Measurements from ENCODE around the gene PLCB1.

The PLCB1 gene

DNA sequence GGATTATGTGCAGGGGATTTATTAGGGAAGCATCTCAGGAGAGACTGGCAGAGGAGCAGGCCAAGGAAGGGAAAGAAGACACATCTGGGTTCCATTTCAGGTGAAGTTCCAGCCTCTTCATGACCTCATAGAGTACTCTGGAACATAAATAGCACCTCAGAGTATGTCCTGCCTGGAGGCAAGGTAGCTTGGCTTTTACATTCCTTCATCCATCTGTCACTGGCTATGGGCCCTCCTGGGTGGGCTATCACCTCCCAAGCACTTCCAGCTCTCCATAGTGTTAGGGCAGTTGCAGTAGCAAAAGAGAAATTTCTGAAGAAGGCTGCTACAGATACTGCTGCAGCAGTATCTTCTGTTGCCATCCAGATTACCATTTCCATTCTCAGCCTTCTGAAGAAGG is 116.0 kb downstream of the PLCB1 start:
- no peak for DNase-seq

DNA sequence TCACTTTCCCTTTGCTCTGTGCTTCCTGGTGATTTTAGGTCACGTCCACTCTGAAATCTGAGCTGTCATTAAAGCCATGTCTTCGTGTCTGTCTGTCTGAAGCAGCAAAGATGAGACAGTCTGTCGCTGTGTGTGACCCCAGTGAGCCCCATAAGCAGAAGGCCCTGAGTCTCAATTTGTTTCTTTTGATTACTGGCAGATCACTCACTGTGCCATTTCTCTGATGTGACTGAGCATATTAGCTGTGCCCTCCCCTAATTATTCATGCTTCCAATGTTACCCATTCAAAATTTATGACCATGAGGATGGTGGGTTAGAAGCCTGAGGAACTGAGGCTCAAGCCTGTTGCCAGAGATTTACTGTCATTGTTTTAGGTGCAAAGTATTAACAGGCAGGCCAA is 117.6 kb downstream of the PLCB1 start:
- no peak for DNase-seq

DNA sequence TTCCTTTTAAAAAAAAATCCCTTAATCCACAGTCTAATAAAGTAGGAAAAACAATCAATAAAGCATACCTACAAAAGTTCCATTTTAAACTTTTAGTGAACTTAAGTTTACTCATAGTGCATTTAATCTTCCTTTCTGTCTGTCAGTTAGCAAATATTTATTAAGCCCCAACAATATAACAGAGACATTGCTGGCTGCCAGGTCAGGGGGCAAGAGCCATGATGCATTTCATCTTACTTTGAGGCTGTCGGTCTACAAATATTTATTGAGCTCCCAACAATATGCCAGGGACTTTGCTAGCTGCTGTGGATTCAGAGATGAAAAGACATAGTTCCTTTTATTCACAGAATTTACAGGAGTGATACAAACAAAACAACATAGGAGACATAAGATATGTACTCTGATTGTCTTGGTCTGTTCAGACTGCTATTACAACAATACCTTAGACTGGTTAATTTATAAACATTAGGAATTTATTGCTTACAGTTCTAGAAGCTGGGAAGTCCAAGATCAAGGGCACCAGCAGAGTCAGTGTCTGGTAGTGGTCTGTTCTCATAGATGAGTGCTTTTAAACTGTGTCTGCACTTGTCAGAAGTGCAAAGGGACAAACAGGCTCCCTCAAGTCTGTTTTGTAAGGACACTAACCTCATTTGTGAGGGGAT is 118.6 kb downstream of the PLCB1 start:
- DNase-seq: no peak

DNA sequence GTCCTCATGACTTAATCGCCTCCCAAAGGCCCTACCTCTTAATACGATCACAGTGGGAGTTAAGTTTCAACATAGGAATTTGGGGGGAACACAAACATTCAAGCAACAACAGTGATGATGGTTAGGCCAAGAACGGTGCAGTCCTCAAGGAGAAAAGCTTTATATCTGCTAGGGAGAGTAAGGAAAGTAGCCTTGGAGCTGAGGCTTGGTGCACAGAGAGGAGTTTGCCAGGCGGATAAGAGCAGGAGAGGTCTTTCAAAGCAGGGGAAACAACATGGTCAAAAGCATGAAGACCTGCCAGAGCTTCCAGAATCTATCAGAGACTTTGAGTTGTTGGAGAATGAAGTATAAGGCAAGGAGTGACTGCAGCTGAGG is 119.1 kb downstream of the PLCB1 start:
- DNase-seq: no peak

DNA sequence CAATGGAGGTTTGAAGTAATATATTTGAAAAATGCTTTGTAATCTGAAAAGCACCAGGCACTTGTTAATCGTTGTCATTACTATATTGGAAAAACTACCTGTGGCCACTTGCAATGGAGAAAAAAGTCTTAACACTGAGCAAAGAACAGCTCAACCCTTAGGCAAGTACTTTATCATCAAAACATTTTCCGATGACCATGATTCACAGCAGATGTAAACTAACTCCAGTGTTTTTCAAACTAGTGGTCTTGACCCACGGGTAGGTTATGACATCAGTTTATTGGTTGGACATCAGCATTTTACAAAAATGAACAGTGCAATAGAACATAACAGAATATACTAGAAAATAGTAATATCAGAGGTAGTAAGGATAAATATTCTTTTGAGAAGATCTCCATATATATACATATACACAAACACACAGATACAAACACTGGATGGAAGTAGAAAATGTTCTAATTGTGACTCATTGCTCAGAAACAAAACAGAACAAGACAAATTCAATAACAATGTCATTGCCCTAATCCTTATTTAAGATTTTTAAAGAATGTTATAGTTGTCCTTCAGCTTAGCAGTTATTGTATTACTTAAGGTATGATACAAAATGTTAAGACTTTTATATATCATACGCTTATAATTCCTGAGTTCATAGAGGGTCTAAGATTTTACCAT is 123.0 kb downstream of the PLCB1 start:
- DNase-seq: no peak

DNA sequence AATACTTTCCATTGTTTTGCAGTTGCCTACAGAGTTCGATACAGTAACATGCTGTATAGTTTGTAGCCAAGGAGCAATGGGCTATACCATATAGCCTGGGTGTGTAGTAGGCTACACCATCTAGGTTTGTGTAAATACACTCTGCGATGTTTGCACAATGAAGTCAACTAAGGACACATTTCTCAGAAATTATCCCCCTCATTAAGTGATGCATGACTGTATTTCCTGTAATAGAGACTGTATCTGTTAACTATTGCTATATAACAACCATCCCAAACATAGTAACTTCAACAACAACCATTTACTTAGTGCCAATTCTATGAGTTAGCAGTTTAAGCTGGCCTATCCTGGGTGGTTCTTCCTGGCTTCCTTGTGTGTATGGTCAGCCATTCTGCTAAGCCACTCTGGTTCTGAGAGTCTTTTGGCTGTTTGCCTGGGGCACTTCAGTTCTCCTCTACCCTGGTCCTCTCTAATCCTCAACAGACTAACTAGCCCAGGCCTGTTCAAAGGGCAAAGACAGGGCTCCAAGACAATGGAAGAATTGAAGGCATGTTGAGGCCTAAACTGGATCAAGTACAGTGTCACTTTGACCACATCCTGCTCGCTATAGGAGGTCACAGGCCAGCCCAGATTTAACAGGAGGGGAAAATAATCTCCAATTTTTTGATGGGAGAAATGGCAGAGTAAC is 124.0 kb downstream of the PLCB1 start:
- no peak for DNase-seq

DNA sequence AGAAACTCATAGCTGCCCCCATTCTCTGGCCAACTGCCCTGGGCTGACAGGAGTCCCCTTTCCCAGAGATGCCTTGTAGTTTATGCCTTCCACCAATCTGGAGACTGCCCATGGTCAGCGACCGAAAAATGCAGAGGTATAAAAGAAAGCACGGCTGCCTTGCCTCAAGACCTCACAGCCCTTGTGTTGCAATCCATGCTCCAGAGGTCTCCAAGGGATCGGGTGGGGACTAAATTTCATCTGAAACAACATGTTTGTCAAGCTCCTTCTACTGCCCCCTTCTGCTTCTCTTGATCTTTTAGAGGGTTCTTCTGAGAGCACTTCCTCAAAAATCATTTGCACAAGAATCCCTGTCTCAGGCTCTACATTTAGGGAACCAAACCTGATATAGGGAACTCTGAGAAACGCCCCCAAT is 128.8 kb downstream of the PLCB1 start:
- DNase-seq: no peak

DNA sequence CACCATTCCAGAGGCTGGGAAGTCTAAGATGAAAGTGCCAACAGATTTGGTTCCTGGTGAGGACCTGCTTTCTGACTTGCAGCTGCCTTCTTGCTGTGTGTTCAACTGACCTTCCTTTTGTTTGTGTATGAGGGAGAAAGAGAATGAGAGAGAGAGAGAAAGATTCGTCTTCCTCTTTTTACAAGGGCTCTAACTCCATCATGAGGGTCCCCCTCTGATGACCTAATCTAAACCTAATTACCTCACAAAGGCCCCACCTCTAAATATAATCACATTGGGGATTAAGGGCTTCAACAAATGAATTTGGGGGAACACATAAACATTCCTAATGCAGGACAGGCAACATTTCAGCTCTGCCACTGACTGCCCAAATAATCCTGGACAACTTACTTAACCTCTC is 130.7 kb downstream of the PLCB1 start:
- no peak for DNase-seq

DNA sequence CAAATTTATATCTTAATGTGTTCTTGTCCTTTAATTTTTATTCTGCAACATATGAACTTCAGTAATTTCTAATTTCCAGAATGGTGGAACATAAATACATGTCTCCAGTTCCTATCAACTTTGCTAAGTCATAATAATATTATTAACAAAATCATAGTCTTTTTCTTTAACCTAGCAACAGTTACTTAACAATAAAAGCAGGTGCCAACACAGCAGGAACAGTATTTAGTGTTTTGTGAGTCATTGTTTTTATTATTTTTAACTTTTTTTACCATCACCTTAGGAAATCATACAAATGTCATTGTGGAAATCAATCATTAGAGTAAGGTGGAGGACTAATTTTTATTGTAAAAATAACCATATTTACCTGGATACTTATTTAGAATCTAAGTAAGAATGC is 133.5 kb downstream of the PLCB1 start:
- DNase-seq: no peak

DNA sequence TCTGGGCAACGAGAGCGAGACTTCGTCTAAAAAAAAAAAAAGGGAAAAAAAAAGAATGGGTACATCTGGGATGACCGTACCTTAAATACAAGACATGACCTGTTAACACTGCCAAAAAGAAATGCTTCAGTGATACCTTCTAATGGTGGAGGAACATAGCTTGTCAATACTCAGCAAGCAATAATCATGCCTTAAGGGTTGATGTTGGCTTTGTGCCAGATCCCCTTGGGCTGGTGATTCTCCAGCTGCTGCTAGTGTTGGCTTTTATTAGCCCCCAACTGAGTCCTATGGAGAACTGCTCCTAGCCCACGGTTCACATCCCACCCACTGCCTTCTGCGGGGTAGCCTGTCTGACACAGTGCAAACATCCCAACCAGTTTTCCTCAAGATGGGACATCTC is 134.9 kb downstream of the PLCB1 start:
- no peak for DNase-seq

DNA sequence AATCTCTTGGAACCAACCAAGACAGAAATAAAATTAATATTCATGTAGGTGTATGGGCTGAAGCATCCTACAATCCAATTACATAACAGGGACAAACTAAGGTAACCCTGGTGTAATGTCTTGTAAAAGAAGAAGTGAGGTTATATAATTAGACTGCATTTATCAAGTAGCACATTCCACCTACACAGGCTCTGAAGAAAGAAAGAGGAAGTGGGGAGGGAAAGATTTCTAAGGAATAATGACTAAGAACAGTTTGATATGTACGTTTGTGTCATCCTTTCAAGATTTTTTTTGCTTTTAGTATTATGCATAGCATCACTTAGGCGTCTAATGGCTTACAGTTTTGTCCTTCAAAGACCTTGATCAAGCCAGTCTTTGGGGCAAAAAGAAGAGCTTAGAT is 139.7 kb downstream of the PLCB1 start:
- no peak for DNase-seq

DNA sequence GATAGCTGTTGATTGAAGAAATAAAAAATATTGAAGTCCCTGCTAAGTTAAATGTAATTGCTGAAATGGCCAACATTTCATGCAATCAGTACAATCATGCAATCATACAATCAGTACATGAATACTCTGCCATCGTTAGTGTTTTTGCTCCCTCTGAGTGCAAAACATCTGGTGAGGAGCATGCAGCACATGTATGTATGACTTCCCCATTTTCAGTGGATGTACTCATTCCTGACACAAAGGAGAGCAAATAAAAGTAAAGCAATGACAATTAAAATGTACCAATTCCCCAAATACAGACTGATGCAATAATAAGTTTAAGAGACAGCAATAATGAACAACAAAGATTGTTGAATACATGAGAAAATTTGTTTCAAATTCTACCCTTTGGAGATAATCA is 140.7 kb downstream of the PLCB1 start:
- DNase-seq: no peak

DNA sequence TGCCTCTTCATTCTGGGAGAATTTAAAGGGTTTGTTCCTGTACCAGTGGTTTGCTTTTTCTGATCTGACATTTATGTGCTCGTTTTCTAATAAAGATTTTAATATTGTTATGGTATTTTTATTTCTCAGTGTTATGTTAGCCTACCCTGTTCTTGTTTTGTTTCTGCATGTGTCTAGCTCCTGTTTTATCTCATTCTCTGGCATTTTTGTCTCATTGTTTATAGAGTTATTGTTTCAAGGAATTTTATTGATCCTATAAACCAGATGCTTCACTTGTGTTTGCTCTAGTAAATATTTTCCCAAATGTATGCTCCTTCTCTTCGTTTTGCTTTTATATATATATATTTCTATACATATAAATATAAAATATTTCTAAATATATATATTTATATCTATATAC is 152.8 kb downstream of the PLCB1 start:
- no peak for DNase-seq

DNA sequence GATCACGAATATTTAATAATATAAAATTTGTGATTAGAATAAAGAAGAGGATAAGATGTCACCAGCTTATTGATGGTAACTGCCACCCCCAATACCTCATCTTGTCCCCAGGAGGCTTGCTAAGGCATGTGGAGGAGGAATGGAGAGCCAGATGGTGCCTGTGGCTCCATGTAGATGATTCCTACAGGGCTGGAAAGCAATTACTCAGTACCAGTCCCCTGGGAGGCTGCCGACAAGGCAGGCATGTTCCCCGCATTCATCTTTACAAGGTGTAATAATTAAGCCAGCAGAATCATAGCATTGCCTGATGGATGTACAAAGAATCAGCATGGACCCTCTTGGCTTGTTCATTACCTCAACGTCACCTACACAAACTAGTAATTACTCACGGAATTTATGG is 155.3 kb downstream of the PLCB1 start:
- DNase-seq: no peak

DNA sequence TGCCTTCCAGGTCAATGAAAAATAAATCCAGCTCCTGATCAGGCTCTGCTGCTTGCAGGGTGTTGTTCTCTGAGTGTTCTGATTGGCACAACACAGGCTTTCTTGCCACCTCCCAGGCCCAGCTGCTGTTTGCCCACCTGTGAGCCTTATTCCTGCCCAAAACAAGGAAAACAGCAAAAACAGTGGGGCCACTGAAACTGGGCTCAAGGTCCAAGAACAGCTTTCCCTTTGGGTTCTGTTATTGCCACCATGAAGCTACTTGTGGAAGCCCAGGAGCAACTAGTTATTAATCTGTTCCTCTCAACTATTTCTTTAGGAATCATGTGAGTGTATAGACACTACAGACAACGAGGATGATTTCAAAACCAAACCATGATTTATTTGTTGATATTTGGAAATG is 159.1 kb downstream of the PLCB1 start:
- DNase-seq: no peak

DNA sequence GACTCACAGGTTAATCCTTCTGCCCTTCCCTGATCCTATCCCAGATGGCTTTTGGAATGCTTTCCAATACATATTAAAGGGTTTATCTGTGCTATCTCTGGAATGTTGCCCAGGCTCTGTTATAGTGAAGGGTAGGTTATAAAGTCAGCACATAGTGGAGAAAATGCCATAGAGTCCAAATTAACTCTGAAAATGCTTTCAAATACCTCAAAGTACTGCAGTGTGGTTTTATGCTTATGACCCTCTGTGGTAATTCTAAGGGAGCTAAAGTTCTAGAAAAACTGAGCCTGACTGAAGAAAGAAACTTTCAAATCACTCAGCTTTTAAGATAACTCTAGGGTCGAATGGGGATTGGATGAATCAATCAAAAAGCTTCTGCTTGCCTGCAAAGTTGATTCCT is 159.8 kb downstream of the PLCB1 start:
- no peak for DNase-seq

DNA sequence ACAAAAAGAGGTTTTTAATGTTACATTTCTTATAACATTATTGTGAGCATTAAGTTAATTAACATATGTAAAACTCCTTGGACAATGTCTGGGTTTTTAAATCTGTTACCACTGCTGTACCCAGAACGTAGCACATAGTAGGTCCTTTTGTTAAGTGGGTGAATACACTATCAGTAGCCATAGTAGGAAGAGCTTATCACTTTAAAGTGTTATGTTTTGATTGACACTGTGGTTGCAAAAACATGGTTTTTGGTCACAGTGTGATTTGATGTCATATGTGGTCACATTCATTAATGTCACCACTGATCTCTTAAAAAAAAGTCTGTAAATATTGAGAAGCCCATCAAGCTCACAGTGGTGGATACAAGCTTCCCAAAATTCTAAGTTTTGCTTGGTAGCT is 160.7 kb downstream of the PLCB1 start:
- no peak for DNase-seq

DNA sequence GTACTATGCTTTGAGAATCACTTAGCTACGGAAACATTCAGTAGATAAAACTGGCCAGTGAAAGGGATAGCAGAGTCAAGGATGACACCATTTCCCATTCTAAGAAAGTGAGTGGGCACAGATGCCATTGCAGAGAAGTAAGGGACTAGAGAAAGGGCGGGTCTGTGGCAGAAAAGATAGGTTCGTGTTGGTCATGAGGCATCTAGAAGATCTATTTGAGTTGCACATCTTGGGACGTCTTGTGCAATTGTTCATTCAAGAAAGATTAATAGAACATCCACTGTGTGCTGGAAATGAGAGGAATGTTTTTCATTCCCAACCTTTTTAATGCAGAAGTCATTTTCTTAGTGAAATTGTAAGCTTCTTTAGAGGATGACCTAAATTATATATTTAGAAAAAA is 161.7 kb downstream of the PLCB1 start:
- no peak for DNase-seq

DNA sequence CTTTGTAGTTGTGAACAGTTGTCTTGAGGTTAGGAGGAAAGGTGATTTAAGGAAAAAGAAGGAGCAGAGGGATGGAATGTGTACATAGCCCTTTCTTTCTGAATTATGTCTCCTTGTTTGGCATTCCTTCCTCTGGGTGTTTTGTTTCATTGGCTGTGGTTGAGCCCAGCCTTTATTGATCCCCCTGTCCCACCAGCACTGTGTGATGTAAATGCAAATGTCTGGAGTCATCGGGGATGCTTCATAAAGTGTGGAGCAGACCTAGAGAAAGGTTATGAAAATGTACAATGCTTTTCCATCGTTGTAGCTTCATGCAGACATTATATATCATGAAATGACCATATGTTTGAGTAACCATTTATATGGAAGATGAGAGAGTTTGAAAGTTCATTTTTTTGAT is 164.5 kb downstream of the PLCB1 start:
- DNase-seq: no peak

DNA sequence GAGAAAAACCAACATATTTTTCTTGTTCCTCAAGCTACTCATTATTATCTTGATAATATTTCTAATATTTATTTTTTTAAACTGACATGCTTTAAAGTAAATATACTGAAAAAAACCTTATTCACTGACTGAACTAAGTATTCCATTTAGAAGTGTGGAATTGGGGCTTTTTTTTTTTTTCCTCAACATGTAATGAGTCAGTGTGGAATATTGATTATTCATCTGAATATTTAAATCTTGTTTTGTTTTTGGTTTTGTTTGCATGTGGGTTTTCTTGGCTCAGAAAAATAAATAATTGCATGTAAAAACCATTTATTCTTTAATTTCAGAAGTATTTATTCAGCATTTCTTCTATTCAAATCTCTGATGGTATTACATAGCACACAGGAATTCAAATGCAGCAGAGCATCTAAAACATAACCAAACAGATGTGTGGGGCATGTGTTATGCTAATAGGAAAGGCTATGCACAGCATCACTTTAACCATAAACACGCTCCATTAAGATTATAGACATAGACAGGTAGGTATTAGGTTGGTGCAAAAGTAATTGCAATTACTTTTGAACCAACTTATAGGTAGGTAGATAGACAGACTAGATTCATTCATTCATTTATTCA is 166.5 kb downstream of the PLCB1 start:
- no peak for DNase-seq

DNA sequence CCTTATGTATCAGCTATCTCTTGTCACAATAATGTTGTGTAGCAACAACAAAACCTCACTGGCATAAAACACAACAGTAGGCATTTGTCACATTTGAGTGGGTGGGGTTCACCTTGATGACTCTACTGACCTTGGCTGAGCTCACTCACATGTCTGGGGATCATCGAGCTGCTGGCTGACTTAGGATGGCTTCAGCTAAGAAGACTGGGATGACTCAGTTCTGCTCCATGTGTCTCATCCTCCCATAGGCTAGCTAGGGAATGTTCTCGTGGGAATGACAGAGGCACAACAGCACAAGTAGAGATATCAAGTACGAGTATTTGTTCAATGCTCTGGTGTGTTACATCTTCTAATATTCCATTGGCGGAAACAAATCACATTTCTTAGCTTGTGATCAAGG is 167.9 kb downstream of the PLCB1 start:
- DNase-seq: no peak

DNA sequence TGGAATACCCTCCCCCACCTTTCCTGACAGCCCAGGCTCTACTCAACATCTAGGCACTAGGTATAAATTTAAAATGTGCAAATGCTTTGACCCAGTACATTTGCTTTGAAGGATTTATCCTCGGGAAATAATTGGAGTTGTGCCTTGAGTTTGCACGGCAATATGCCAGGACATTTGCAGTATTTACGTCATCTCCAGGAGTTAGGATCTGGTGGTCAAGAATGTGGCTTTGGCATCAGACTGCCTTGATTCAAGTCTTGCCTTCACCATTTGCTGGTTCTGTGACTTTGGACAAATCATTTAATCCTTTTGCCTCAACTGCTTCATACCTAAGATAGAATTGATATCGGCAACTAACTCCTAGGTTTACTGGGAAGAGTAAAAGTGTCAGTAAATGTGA is 169.6 kb downstream of the PLCB1 start:
- no peak for DNase-seq

DNA sequence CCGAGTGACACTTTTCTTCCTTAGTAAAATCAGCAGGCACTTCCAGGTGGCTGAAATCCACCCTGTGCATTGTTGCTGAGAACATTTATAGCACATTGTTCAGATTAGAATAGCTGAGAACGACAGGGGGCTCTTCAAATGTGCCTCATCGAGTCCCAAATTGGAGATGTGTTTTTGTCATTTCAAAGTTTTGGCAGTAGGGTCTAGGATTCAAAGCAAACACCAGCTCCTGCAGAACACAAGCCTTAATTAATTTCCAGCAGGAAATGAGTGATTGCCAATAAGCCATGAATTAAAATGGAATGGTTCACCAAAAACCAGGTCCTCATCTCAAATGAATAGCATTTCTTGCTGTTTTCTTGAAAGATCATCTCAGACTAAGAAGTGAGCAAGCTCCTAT is 171.6 kb downstream of the PLCB1 start:
- no peak for DNase-seq
